Hepatocyte (in vitro differentiated cells): ENCODE results near the gene TMEM35B.

Experiments
- EZH2 ChIP-seq: fragments of 200-600 bp; sonication (generic); IDR thresholded peaks from 2 replicates; pipeline ENCODE4 v1.6.1; 2016; ENCODE audit warnings: antibody characterized with exemption, mild to moderate bottlenecking, borderline replicate concordance
- TF ChIP-seq, protein P1 (sequence below): fragments of 200-600 bp; sonication (generic); IDR thresholded peaks from 2 replicates; pipeline ENCODE4 v1.5.1; 2016; ENCODE audit warnings: antibody characterized with exemption, mild to moderate bottlenecking; ENCODE audit not compliant: poor library complexity

DNA sequence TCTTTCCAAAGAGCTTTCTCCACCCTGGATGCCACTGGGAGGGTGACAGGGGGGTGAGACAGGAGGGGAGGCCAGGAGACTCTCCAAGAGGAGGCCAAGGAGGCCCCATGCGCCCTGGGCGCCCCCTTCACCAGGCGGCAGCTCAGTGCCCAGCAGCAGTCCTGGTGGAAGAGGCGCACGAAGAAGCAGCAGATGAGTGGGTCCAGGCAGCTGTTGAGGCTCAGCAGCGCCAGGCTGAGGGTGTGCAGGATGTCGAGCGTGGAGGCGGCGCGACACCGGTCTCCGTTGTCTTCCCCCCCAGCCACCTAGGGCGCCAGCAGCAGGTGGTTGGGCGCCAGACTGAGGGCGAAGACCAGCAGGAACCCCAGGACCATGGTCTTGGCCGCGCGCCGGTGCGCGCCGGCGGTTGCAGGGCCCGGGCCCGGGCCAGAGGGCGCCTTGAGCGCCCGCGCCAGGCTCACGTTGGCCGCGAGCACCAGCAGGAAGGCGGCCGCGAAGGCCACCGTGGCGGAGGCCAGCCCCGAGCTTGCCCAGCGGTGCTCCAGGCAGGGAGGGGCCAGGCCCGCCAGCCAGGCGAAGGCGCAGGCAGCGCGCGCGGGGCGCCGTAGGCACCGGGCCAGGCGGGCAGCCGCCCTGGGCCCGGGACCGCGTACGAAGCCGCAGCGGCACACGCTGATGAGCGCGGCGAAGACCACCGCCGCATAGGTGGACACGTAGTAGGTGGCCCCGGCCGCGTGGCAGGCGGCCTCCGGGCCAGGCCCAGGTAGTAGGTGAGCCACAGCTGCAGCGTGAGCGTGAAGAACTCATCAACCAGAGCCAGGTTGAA, 8.6 kb downstream of the TMEM35B start:
- TF ChIP-seq, protein P1, sequence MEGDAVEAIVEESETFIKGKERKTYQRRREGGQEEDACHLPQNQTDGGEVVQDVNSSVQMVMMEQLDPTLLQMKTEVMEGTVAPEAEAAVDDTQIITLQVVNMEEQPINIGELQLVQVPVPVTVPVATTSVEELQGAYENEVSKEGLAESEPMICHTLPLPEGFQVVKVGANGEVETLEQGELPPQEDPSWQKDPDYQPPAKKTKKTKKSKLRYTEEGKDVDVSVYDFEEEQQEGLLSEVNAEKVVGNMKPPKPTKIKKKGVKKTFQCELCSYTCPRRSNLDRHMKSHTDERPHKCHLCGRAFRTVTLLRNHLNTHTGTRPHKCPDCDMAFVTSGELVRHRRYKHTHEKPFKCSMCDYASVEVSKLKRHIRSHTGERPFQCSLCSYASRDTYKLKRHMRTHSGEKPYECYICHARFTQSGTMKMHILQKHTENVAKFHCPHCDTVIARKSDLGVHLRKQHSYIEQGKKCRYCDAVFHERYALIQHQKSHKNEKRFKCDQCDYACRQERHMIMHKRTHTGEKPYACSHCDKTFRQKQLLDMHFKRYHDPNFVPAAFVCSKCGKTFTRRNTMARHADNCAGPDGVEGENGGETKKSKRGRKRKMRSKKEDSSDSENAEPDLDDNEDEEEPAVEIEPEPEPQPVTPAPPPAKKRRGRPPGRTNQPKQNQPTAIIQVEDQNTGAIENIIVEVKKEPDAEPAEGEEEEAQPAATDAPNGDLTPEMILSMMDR: no peak
- TF ChIP-seq EZH2: no peak
